Neural crest cell (in vitro differentiated cells): ENCODE results near the gene SLC8A3. TPM values are rescaled to one million over a fixed set of nuclear protein-coding genes. Genes with fewer than 3 reads are reported as not detected.

Experiments
- DNase-seq: peaks from one replicate; pipeline ENCODE4 v3.0.0; 2021; ENCODE audit warnings: low read depth, mixed read lengths, low spot score
- H3K27ac Mint-ChIP-seq: one replicate; pipeline ENCODE4 v1.8.0; 2021; ENCODE audit warnings: mild to moderate bottlenecking, mixed read lengths; ENCODE audit not compliant: unreplicated experiment
- H3K27me3 Mint-ChIP-seq: 2 replicates; pipeline ENCODE4 v1.8.0; 2021; ENCODE audit warnings: low read depth, mild to moderate bottlenecking, mixed read lengths
- H3K36me3 Mint-ChIP-seq: 2 replicates; pipeline ENCODE4 v1.8.0; 2021; ENCODE audit warnings: low read depth, mild to moderate bottlenecking, mixed read lengths
- H3K4me1 Mint-ChIP-seq: 2 replicates; pipeline ENCODE4 v1.8.0; 2021; ENCODE audit warnings: mixed read lengths
- H3K4me3 Mint-ChIP-seq: one replicate; pipeline ENCODE4 v1.8.0; 2021; ENCODE audit warnings: mild to moderate bottlenecking, mixed read lengths
- H3K9me3 Mint-ChIP-seq: 2 replicates; pipeline ENCODE4 v1.8.0; 2021; ENCODE audit warnings: mixed read lengths
- total RNA-seq: library from RNA; stranded (reverse); gene quantifications from 2 replicates; pipeline ENCODE4 v1.2.1, GENCODE V29; 2021
- TF ChIP-seq, protein P1 (sequence below): fragments of 200-600 bp; sonication (generic); conservative IDR thresholded peaks from 2 replicates; pipeline ENCODE4 v1.5.0; 2021; ENCODE audit warnings: antibody characterized with exemption, mild to moderate bottlenecking

Gene SLC8A3
- total RNA-seq, 1 donor from 2014 or later: 1.2 TPM

DNA sequence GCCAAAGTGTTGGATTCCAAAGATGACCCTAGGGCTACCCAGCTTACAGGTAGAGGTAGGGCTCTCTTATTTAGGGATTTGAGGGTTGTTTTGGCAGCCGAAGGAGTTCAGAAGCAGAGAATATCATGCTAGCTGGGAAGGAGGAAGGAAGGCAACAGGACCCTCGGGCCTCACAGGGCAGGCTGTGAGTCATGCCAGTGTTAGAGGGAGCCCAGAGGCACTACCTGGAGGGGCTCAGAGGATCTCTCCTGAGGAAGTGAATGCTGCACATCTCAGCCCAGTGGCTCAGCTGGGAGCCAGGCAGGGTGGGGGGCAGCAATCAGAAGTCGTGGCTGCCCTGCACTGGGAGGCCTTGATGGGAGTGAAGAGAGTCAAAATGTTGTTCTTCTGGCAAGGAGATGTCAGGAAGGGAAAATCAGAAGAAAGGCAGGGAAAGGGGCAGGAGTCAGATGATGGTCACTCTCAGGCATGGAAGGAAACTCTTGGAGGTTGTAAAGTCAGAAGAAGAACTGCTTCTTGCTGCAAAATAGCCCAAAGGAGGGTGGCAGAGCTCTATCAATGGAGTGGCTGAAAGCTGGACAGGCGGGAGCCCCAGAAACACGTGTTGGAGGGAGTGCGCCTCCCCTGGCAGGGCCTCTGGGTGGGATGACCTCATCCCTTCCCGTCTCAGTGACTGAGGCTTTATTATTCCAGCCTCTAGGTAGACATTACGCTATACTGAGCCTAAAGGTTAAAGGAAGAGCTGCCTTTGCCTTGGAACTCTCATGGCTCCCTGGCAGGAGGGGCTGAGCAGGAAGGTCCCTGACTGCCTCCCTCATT is 168.2 kb downstream of the SLC8A3 start:
- H3K27me3 Mint-ChIP-seq: no peaks in the 10 kb centered on the region
- H3K4me1 Mint-ChIP-seq: peaks cover 55% of the 10 kb centered on the region
- H3K27ac Mint-ChIP-seq: peak overlapping the region; percentile 96
- TF ChIP-seq, protein P1, sequence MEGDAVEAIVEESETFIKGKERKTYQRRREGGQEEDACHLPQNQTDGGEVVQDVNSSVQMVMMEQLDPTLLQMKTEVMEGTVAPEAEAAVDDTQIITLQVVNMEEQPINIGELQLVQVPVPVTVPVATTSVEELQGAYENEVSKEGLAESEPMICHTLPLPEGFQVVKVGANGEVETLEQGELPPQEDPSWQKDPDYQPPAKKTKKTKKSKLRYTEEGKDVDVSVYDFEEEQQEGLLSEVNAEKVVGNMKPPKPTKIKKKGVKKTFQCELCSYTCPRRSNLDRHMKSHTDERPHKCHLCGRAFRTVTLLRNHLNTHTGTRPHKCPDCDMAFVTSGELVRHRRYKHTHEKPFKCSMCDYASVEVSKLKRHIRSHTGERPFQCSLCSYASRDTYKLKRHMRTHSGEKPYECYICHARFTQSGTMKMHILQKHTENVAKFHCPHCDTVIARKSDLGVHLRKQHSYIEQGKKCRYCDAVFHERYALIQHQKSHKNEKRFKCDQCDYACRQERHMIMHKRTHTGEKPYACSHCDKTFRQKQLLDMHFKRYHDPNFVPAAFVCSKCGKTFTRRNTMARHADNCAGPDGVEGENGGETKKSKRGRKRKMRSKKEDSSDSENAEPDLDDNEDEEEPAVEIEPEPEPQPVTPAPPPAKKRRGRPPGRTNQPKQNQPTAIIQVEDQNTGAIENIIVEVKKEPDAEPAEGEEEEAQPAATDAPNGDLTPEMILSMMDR: no peak
- H3K36me3 Mint-ChIP-seq: peaks cover 58% of the 10 kb centered on the region
- no peak for DNase-seq
- no peak overlapping the region for H3K4me3 Mint-ChIP-seq
- H3K9me3 Mint-ChIP-seq: no peaks in the 10 kb centered on the region

DNA sequence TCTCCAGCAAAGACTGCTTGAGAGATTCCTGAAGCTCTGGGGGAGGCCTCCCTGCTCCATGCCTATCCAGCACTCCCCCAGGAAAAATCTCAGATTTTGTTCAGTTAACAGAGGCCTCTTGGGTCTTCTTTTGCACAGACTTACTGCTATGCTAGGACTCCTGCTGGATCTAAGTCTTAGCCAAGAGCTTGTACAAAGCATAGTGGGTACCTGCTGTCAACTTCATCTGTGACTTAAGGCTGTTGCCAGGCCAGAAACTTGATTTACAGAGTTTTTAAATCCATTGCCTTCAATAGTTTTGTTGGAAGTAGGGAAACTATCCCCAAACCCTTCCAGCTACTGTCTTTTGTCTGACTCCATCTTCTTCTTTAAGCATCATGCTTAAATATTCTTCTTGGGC is 169.1 kb downstream of the SLC8A3 start:
- H3K27ac Mint-ChIP-seq: no peak overlapping the region
- H3K36me3 Mint-ChIP-seq: peaks cover 64% of the 10 kb centered on the region
- no peak overlapping the region for H3K4me3 Mint-ChIP-seq
- no peaks in the 10 kb centered on the region for H3K27me3 Mint-ChIP-seq
- TF ChIP-seq, protein P1: no peak
- DNase-seq: no peak
- H3K9me3 Mint-ChIP-seq: no peaks in the 10 kb centered on the region
- H3K4me1 Mint-ChIP-seq: peaks cover 61% of the 10 kb centered on the region

DNA sequence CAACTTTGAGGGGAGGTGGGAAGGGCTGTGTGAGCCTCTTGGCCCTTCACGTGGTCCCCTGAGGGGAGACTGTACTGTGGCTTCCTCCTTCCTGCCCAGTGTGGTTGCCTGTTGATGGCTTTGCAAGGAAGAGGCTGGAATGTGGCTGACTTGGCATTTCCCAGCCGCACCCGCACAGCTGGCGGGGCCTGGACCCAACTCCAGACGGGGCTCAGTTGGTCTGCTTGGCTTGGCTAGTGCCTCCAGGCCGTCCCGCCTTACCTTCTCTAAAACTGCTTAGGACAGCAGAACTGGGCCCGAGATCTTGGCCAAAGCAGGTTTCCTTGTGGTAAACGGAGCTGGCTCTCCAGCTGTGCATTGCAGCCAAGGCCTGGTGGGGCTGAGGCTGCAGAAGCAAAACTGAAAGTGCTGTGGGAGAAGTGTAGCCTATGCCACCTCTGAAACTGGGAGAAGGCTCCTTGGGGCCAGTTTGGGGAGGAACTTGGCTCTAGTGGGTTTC is 170.0 kb downstream of the SLC8A3 start:
- no peak for DNase-seq
- H3K36me3 Mint-ChIP-seq: peaks cover 60% of the 10 kb centered on the region
- no peaks in the 10 kb centered on the region for H3K9me3 Mint-ChIP-seq
- TF ChIP-seq, protein P1: no peak
- H3K4me3 Mint-ChIP-seq: no peak overlapping the region
- H3K27me3 Mint-ChIP-seq: no peaks in the 10 kb centered on the region
- H3K4me1 Mint-ChIP-seq: peaks cover 63% of the 10 kb centered on the region
- peak overlapping the region; percentile 65 for H3K27ac Mint-ChIP-seq

DNA sequence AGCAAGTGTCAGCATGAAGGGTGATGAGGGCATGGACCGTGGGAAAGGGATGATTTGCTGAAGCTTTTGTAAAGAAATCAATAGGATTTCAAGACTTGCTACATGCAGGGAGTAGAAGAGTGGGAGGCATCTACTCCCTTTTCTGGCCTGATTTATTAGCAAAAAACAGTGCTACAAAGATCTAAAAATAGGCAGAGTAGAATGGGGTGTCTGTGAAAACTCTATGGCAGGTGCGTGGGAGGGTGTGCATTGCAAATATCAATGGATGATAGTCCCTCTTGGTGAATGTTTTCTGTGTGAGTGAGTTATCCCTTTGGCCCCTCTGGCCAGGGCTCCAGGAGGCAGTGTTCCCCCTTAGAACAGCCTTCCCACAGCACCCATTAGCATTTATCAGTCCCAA is 170.5 kb downstream of the SLC8A3 start:
- TF ChIP-seq, protein P1: no peak
- peaks cover 59% of the 10 kb centered on the region for H3K36me3 Mint-ChIP-seq
- H3K4me1 Mint-ChIP-seq: peaks cover 68% of the 10 kb centered on the region
- H3K9me3 Mint-ChIP-seq: no peaks in the 10 kb centered on the region
- DNase-seq: no peak
- H3K4me3 Mint-ChIP-seq: peak overlapping the region; percentile 56
- H3K27ac Mint-ChIP-seq: peak overlapping the region; percentile 65
- no peaks in the 10 kb centered on the region for H3K27me3 Mint-ChIP-seq

DNA sequence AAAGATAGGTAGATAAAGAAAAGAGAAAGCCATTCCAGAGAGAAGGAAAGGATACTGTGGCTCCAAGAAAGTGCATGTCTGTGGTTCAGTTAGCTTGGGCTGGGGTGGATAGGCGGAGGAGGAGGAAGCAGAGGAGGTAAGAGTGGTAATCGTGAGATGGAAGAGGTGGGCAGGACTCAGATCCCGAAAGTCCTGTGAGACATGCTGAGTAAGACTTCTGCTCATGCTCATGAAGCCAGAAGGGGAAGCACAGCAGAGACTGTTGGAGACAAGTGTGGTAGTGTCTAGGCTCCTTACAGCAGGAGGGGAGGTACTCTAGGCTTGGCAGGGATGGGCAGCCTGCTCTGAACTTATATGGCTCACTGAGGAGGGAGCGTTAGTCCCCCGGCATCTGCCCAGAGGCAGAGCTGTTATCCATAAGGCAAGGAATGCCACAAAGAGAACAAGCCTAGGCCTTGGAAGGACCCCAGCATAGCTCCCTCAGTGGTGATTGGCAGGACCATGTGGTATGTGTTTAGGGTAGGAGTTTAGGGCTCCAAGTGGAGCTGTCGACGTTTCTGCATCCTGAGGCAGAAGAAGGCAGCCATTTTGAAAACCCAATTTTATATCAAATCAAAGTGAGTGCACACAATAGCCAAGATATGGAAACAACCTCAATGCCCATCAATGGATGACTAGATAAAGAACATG is 174.2 kb downstream of the SLC8A3 start:
- DNase-seq: no peak
- H3K27me3 Mint-ChIP-seq: no peaks in the 10 kb centered on the region
- H3K4me1 Mint-ChIP-seq: peaks cover 63% of the 10 kb centered on the region
- peak overlapping the region; percentile 86 for H3K27ac Mint-ChIP-seq
- TF ChIP-seq, protein P1: no peak
- peaks cover 61% of the 10 kb centered on the region for H3K36me3 Mint-ChIP-seq
- H3K4me3 Mint-ChIP-seq: peak overlapping the region; percentile 11
- peaks cover 6% of the 10 kb centered on the region for H3K9me3 Mint-ChIP-seq
